Spleen (tissue), 11 donors: ENCODE measurements around the gene PRKACA. TPM values are rescaled to one million over a fixed set of nuclear protein-coding genes. Genes with fewer than 3 reads are reported as not detected.
A peak's percentile ranks its signal among the peaks of the same experiment; 100 is the strongest.

ENCODE experiments used
- DNase-seq: peaks from one replicate; pipeline ENCODE4 v3.0.0-alpha.2; 2020
- H3K27ac ChIP-seq, 8 donors: fragments of 200-600 bp; sonication (generic) in 7 of 8; 1 replicate in 4 of 8; 2 replicates in 4 of 8; pipeline versions ENCODE4 v1.5.0 to v1.8.0; 2016 to 2021; ENCODE audit warnings: inconsistent platforms in 4 of 8, mild to moderate bottlenecking in 4 of 8, moderate library complexity in 1 of 8
- H3K27me3 ChIP-seq, 7 donors: fragments of 200-600 bp; sonication (generic) in 6 of 7; replicated peaks in 1 of 7; 1 replicate in 4 of 7; 2 replicates in 3 of 7; pipeline versions ENCODE4 v1.5.0 to v1.8.0; 2016 to 2021; ENCODE audit warnings: inconsistent platforms in 3 of 7, mild to moderate bottlenecking in 1 of 7
- H3K36me3 ChIP-seq, 6 donors: fragments of 200-600 bp; sonication (generic) in 5 of 6; 1 replicate in 4 of 6; 2 replicates in 2 of 6; pipeline versions ENCODE4 v1.5.0 to v1.8.0; 2016 to 2021; ENCODE audit warnings: inconsistent platforms in 2 of 6
- H3K4me1 ChIP-seq, 6 donors: fragments of 200-600 bp; sonication (generic) in 5 of 6; 1 replicate in 3 of 6; 2 replicates in 3 of 6; pipeline versions ENCODE4 v1.5.0 to v1.8.0; 2016 to 2021; ENCODE audit warnings: inconsistent platforms in 3 of 6
- H3K4me3 ChIP-seq, 8 donors: fragments of 200-600 bp; sonication (generic) in 7 of 8; 1 replicate in 4 of 8; 2 replicates in 4 of 8; pipeline versions ENCODE4 v1.5.0 to v1.8.0; 2016 to 2021; ENCODE audit warnings: inconsistent platforms in 4 of 8, mild to moderate bottlenecking in 4 of 8, moderate library complexity in 2 of 8
- H3K9me3 ChIP-seq, 8 donors: fragments of 200-600 bp; sonication (generic) in 7 of 8; 1 replicate in 4 of 8; 2 replicates in 4 of 8; pipeline versions ENCODE4 v1.5.0 to v1.8.0; 2016 to 2021; ENCODE audit warnings: inconsistent platforms in 4 of 8
- CTCF ChIP-seq, 11 experiments: fragments of 200-600 bp in 7 of 11; fragments of 450-650 bp in 4 of 11; sonication (generic) in 4 of 11; IDR thresholded peaks in 8 of 11; conservative IDR thresholded peaks in 3 of 11; 1 replicate in 7 of 11; 2 replicates in 4 of 11; pipeline versions ENCODE4 v1.4.0 to v1.8.0; 2016 to 2021; ENCODE audit warnings: antibody characterized with exemption in 11 of 11, inconsistent platforms in 4 of 11, mild to moderate bottlenecking in 1 of 11
- POLR2A ChIP-seq, 3 donors: fragments of 450-650 bp; IDR thresholded peaks; one replicate each; pipeline ENCODE4 v1.5.1; 2017; ENCODE audit warnings: antibody characterized with exemption in 3 of 3, mild to moderate bottlenecking in 1 of 3
- POLR2AphosphoS5 ChIP-seq, 3 donors: sonication (generic); formaldehyde crosslinking; IDR thresholded peaks; one replicate each; pipeline ENCODE4 v1.5.1; 2017; ENCODE audit warnings: antibody characterized with exemption in 3 of 3
- WGBS, 5 donors: extraction: QIAGEN DNeasy Blood & Tissue Kit in 3 of 5; methylation state at CpG; one replicate each; pipeline versions ENCODE4 v1.1.5 to v1.1.7; 2013 to 2018; 5-methylcytosine and 5-hydroxymethylcytosine counted together
- intact Hi-C: fragments of 100-400 bp; cut with DNase I; formaldehyde crosslinking; loops from one replicate; pipeline ENCODE4 v1.15.0; 2023; ENCODE audit warnings: low total_unique reads
- polyA plus RNA-seq, 3 donors: library from polyadenylated mRNA; stranded (reverse); fragments of 200-250 nt; gene quantifications; one replicate each; pipeline ENCODE4 v1.2.1, GENCODE V29; 2013
- total RNA-seq, 7 donors: library from RNA; depleted of rRNA in 3 of 7; stranded (reverse); fragments of >200 nt in 3 of 7; fragmentation: NEBNext Ultra II Directional in 4 of 7; extraction: Animal tissue kit (Norgen Biotek cat#: 25700) in 4 of 7; gene quantifications; one replicate each; pipeline versions ENCODE4 v1.1.0 to v1.2.1, GENCODE V29; 2016 to 2021
- donor health status: healthy with polysubstance abuse.
- donor health status: DM: no; HTN: no; CAD: no; lungs with moderate emphysema.
- donor health status: DM: no; HTN: no; CAD: no.
- donor health status: Bipolar disorder and iron deficiency.
- donor health status: healthy.
- donor health status: DM: no; HTN: no; CAD: no.
- donor health status: DM: yes; HTN: yes; CAD: no.

PRKACA gene
- total and polyA plus RNA-seq, 10 donors, result 26.6 to 256 (median 109) TPM

GRCh38 chr19:14102756-14103155 is 14.8 kb downstream of the PRKACA start:
- H3K9me3 ChIP-seq, result no peaks in the 10 kb centered on the region
- H3K36me3 ChIP-seq, result peaks cover 0 to 100% (median 84%) of the 10 kb centered on the region in 6 donors
- intact Hi-C loops, result no loop called here
- DNase-seq, result no peak
- no peak for TF ChIP-seq CTCF (IDR thresholded peaks at IDR 0.05 in 8 of 11, conservative IDR thresholded peaks at IDR 0.05 in 3 of 11)
- TF ChIP-seq POLR2AphosphoS5 (IDR thresholded peaks at IDR 0.05), result peak in 1 of 3 donors; percentile 14
- TF ChIP-seq POLR2A (IDR thresholded peaks at IDR 0.05), result no peak
- peak overlapping the region in 6 of 8 donors; percentile 16 to 65 (median 54) for H3K27ac ChIP-seq
- H3K4me1 ChIP-seq, result peaks cover 5 to 38% (median 27%) of the 10 kb centered on the region in 6 donors
- H3K27me3 ChIP-seq, result no peaks in the 10 kb centered on the region
- 70 to 79% (median 77%) methylated on average over 8 to 10 of the region's 10 CpGs for WGBS, 5 donors
- no peak overlapping the region for H3K4me3 ChIP-seq

- H3K4me1 ChIP-seq, result peaks cover 5 to 32% (median 23%) of the 10 kb centered on the region in 6 donors
- H3K27ac ChIP-seq, result peak overlapping the region in 6 of 8 donors; percentile 16 to 65 (median 54)
- peaks cover 0 to 100% (median 87%) of the 10 kb centered on the region in 6 donors for H3K36me3 ChIP-seq
- intact Hi-C loops, result no loop called here
- no peak for DNase-seq
- no peaks in the 10 kb centered on the region for H3K9me3 ChIP-seq
- H3K27me3 ChIP-seq, result no peaks in the 10 kb centered on the region
- TF ChIP-seq POLR2A (IDR thresholded peaks at IDR 0.05) (no peak), POLR2AphosphoS5 (IDR thresholded peaks at IDR 0.05) (no peak), CTCF (IDR thresholded peaks at IDR 0.05 in 8 of 11, conservative IDR thresholded peaks at IDR 0.05 in 3 of 11) (no peak)
- H3K4me3 ChIP-seq, result no peak overlapping the region
- 65 to 87% (median 76%) methylated on average over 10 to 11 of the region's 11 CpGs for WGBS, 5 donors
These were observed 15.4 kb downstream of the PRKACA start for GRCh38 chr19:14102102-14102696.

GRCh38 chr19:14101003-14101545 is 16.5 kb downstream of the PRKACA start:
- intact Hi-C loops, result no loop called here
- WGBS, 5 donors, result 94 to 98% (median 97%) methylated on average over 4 to 6 of the region's 6 CpGs
- Histone ChIP-seq H3K4me3 (no peak overlapping the region), H3K9me3 (no peaks in the 10 kb centered on the region), H3K4me1 (peaks cover 5 to 25% (median 20%) of the 10 kb centered on the region in 6 donors), H3K27ac (peak overlapping the region in 2 of 8 donors; percentile 16 to 65), H3K36me3 (peaks cover 0 to 100% (median 87%) of the 10 kb centered on the region in 6 donors), H3K27me3 (no peaks in the 10 kb centered on the region)
- no peak for DNase-seq
- no peak for TF ChIP-seq CTCF (IDR thresholded peaks at IDR 0.05 in 8 of 11, conservative IDR thresholded peaks at IDR 0.05 in 3 of 11)
- no peak for TF ChIP-seq POLR2A (IDR thresholded peaks at IDR 0.05)
- no peak for TF ChIP-seq POLR2AphosphoS5 (IDR thresholded peaks at IDR 0.05)

- Histone ChIP-seq H3K4me1 (peaks cover 4 to 22% (median 14%) of the 10 kb centered on the region in 6 donors), H3K27ac (no peak overlapping the region), H3K27me3 (no peaks in the 10 kb centered on the region), H3K4me3 (no peak overlapping the region), H3K36me3 (peaks cover 0 to 87% (median 59%) of the 10 kb centered on the region in 6 donors), H3K9me3 (peaks cover 0 to 14% (median 11%) of the 10 kb centered on the region in 8 donors)
- TF ChIP-seq CTCF (IDR thresholded peaks at IDR 0.05 in 8 of 11, conservative IDR thresholded peaks at IDR 0.05 in 3 of 11) (peak in 1 of 11 experiments; percentile 17), POLR2AphosphoS5 (IDR thresholded peaks at IDR 0.05) (peak in 2 of 3 donors; percentile 21 to 50), POLR2A (IDR thresholded peaks at IDR 0.05) (no peak)
- intact Hi-C loops, result no loop called here
- no peak for DNase-seq
- WGBS, 5 donors, result 84 to 93% (median 87%) methylated on average over 20 to 21 of the region's 21 CpGs
These were observed 19.9 kb downstream of the PRKACA start for GRCh38 chr19:14097532-14098151.
